Gastroesophageal sphincter (tissue), 3 donors: Measurements from ENCODE around the gene LTBP3.

Experiments
- CTCF ChIP-seq, 4 experiments: fragments of 200-600 bp in 2 of 4; fragments of 450-650 bp in 2 of 4; sonication (generic) in 1 of 4; IDR thresholded peaks; one replicate each; pipeline ENCODE4 v1.5.1; 2017 to 2019; ENCODE audit warnings: antibody characterized with exemption in 4 of 4, mild to moderate bottlenecking in 2 of 4, moderate library complexity in 2 of 4
- POLR2A ChIP-seq, 2 donors: fragments of 450-650 bp; IDR thresholded peaks; one replicate each; pipeline ENCODE4 v1.6.1; 2017; ENCODE audit warnings: antibody characterized with exemption in 2 of 2, mild to moderate bottlenecking in 2 of 2, moderate library complexity in 1 of 2

GRCh38 chr11:65565624-65566453, 7.7 kb upstream of the LTBP3 start:
- TF ChIP-seq CTCF (IDR thresholded peaks at IDR 0.05) (no peak), POLR2A (IDR thresholded peaks at IDR 0.05) (no peak)
